PC-3 (cell line): Measurements from ENCODE around the gene CDH6. TPM values are rescaled to one million over a fixed set of nuclear protein-coding genes. Genes with fewer than 3 reads are reported as not detected.

Experiments
- ATAC-seq: fragments of 200-7000 bp; cut with Tn5 transposase; 2 replicates; pipeline ENCODE4 v1.9.1; 2020; ENCODE audit warnings: mild to moderate bottlenecking, moderate library complexity
- BruUV-seq: library from RNA; stranded (reverse); fragments of 400-500 nt; replicated peaks from 2 replicates; lab custom pipeline; 2021; lab: Mats Ljungman, UMichigan
- CTCF ChIA-PET: fragments of 300-600 bp; sonication (Branson Sonifier 250); formaldehyde crosslinking; loops from one replicate; lab custom pipeline; 2022; ENCODE audit warnings: antibody characterized with exemption; lab: Charles Lee
- POLR2A ChIA-PET: fragments of 300-600 bp; sonication (Branson Sonifier 250); formaldehyde crosslinking; loops from one replicate; lab custom pipeline; 2022; ENCODE audit warnings: antibody characterized with exemption; ENCODE audit not compliant: unreplicated experiment; lab: Charles Lee
- DNase-seq: peaks from one replicate; pipeline ENCODE4 v3.0.0-alpha.2; 2015
- H2AFZ ChIP-seq: fragments of 300-600 bp; sonication (generic); 2 replicates; pipeline ENCODE4 v1.6.0; 2016; ENCODE audit warnings: antibody characterized with exemption, low read length
- H3F3A ChIP-seq: fragments of 300-600 bp; sonication (generic); one replicate; pipeline ENCODE4 v1.6.0; 2017; ENCODE audit warnings: antibody characterized with exemption, low read length, control low read depth, mild to moderate bottlenecking; ENCODE audit not compliant: unreplicated experiment
- H3K27ac ChIP-seq: fragments of 300-600 bp; sonication (generic); 2 replicates; pipeline ENCODE4 v1.5.1; 2016; ENCODE audit warnings: mild to moderate bottlenecking, low read length
- H3K27me3 ChIP-seq: fragments of 300-600 bp; sonication (generic); 2 replicates; pipeline ENCODE4 v1.6.1; 2016; ENCODE audit warnings: low read length, mixed read lengths
- H3K36me3 ChIP-seq: fragments of 300-600 bp; sonication (generic); 2 replicates; pipeline ENCODE4 v1.6.1; 2016; ENCODE audit warnings: low read depth, mixed run types, low read length, mixed read lengths
- H3K4me1 ChIP-seq: fragments of 300-600 bp; sonication (generic); 2 replicates; pipeline ENCODE4 v1.5.1; 2016; ENCODE audit warnings: low read length; ENCODE audit not compliant: insufficient read depth
- H3K4me2 ChIP-seq: fragments of 300-600 bp; sonication (generic); 2 replicates; pipeline ENCODE4 v1.6.0; 2016; ENCODE audit warnings: low read length
- H3K4me3 ChIP-seq: fragments of 300-600 bp; sonication (generic); 2 replicates; pipeline ENCODE4 v1.5.1; 2016; ENCODE audit warnings: mild to moderate bottlenecking, low read length, mixed read lengths
- H3K79me2 ChIP-seq: fragments of 300-600 bp; sonication (generic); 2 replicates; pipeline ENCODE4 v1.6.1; 2017; ENCODE audit warnings: low read length, mixed read lengths
- H3K9ac ChIP-seq: fragments of 300-600 bp; sonication (generic); 2 replicates; pipeline ENCODE4 v1.6.0; 2016; ENCODE audit warnings: mild to moderate bottlenecking, low read length
- H3K9me2 ChIP-seq: fragments of 300-600 bp; sonication (generic); replicated peaks from 2 replicates; pipeline ENCODE4 v1.6.1; 2016; ENCODE audit warnings: mixed run types, low read length, mixed read lengths
- H3K9me3 ChIP-seq: fragments of 300-600 bp; sonication (generic); 2 replicates; pipeline ENCODE4 v1.6.1; 2016; ENCODE audit warnings: low read length, mixed read lengths
- H4K20me1 ChIP-seq: fragments of 300-600 bp; sonication (generic); 2 replicates; pipeline ENCODE4 v1.6.1; 2016; ENCODE audit warnings: low read length, mixed read lengths
- CTCF ChIP-seq: fragments of 300-600 bp; sonication (generic); conservative IDR thresholded peaks from 2 replicates; pipeline ENCODE4 v1.5.1; 2017; ENCODE audit warnings: antibody characterized with exemption, low read depth, mild to moderate bottlenecking, low read length
- EZH2 ChIP-seq: fragments of 300-600 bp; sonication (generic); IDR thresholded peaks from one replicate; pipeline ENCODE4 v1.6.1; 2017; ENCODE audit warnings: antibody characterized with exemption, mild to moderate bottlenecking, low read length; ENCODE audit not compliant: unreplicated experiment
- EZH2phosphoT487 ChIP-seq: fragments of 300-600 bp; sonication (generic); IDR thresholded peaks from 2 replicates; pipeline ENCODE4 v1.6.1; 2018; ENCODE audit warnings: mild to moderate bottlenecking, antibody characterized with exemption, low read length, borderline replicate concordance
- intact Hi-C: fragments of 100-400 bp; cut with micrococcal nuclease; formaldehyde crosslinking; loops from 2 replicates; pipeline ENCODE4 v1.9.0; 2023
- total RNA-seq: library from RNA; depleted of rRNA; stranded (reverse); fragments of >200 nt; gene quantifications from 2 replicates; pipeline ENCODE4 v1.2.3, GENCODE V29; 2014

The CDH6 gene
- total RNA-seq, 1 experiment from 2014 or later: 1.9 TPM

DNA sequence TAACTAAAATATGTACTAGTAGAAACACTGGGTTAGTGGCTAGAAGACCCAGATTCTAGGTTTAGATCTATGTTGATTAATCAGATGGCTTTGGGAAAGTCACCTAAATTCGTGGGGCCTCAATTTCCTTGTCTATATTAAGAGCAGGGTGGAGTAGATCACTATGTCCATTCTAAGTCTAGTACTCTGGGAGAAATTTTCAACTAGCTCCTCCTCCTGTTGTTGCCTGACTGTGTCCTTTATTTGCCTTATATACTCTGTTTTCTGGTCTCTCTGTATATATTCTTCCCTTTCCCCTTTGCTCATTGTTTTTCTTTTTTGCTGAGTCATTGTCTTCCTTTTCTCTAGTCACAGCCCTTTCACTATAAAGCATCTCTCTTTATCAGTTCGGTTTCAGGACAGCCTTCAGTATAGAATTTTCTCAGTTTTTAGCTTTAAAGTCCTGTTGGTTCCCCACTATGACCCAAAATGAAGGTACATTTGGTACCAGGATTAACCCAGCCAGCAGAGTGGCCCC lies 44.5 kb upstream of the CDH6 start:
- Histone ChIP-seq H3K27me3 (peaks cover 10% of the 10 kb centered on the region; the same call in 1 of the 2 replicates), H3K9ac (no peak overlapping the region), H3K4me3 (no peak overlapping the region), H3K36me3 (no peaks in the 10 kb centered on the region), H3K4me2 (no peak overlapping the region), H3K4me1 (0 out of 2 replicates have a peak, but pooled peaks cover 4% of the 10 kb centered on the region), H3K9me3 (no peaks in the 10 kb centered on the region), H4K20me1 (no peaks in the 10 kb centered on the region), H3K9me2 (no peaks in the 10 kb centered on the region), H3F3A (no peaks in the 10 kb centered on the region), H2AFZ (peak overlapping the region; percentile 23; the same call in 1 of the 2 replicates), H3K27ac (no peak overlapping the region), H3K79me2 (no peaks in the 10 kb centered on the region)
- no peak for DNase-seq
- ChIA-PET POLR2A (no interaction called here), CTCF (no interaction called here)
- ATAC-seq: no peak
- BruUV-seq: no TSS peak
- intact Hi-C loops: no loop called here
- no peak for TF ChIP-seq EZH2phosphoT487
- no peak for TF ChIP-seq EZH2
- TF ChIP-seq CTCF: no peak

- no peaks in the 10 kb centered on the region for H3K79me2 ChIP-seq
- H3K27ac ChIP-seq: no peak overlapping the region
- CTCF ChIA-PET: no interaction called here
- POLR2A ChIA-PET: no interaction called here
- H3K27me3 ChIP-seq: peaks cover 37% of the 10 kb centered on the region
- intact Hi-C loops: no loop called here
- no peaks in the 10 kb centered on the region for H3K36me3 ChIP-seq
- TF ChIP-seq EZH2phosphoT487 (no peak), EZH2 (no peak), CTCF (no peak)
- H3F3A ChIP-seq: no peaks in the 10 kb centered on the region
- no peak for ATAC-seq
- no peak overlapping the region for H3K4me3 ChIP-seq
- H3K9ac ChIP-seq: no peak overlapping the region
- H3K4me1 ChIP-seq: 0 out of 2 replicates have a peak, but pooled peaks cover 4% of the 10 kb centered on the region
- no peak overlapping the region for H3K4me2 ChIP-seq
- DNase-seq: no peak
- H4K20me1 ChIP-seq: no peaks in the 10 kb centered on the region
- no peaks in the 10 kb centered on the region for H3K9me3 ChIP-seq
- H3K9me2 ChIP-seq: no peaks in the 10 kb centered on the region
- no TSS peak for BruUV-seq
- H2AFZ ChIP-seq: no peak overlapping the region
Measured at GRCh38 chr5:31153521-31153920, 40.0 kb upstream of the CDH6 start.

- no peaks in the 10 kb centered on the region for H3K9me2 ChIP-seq
- H3F3A ChIP-seq: no peaks in the 10 kb centered on the region
- no peak for DNase-seq
- intact Hi-C loops: no loop called here
- H3K4me2 ChIP-seq: no peak overlapping the region
- no peaks in the 10 kb centered on the region for H3K9me3 ChIP-seq
- H3K4me3 ChIP-seq: no peak overlapping the region
- H3K27ac ChIP-seq: no peak overlapping the region
- no peaks in the 10 kb centered on the region for H3K79me2 ChIP-seq
- peaks cover 37% of the 10 kb centered on the region for H3K27me3 ChIP-seq
- ChIA-PET POLR2A (no interaction called here), CTCF (no interaction called here)
- TF ChIP-seq EZH2phosphoT487 (no peak), EZH2 (no peak), CTCF (no peak)
- no peaks in the 10 kb centered on the region for H4K20me1 ChIP-seq
- no peak overlapping the region for H3K9ac ChIP-seq
- no TSS peak for BruUV-seq
- H2AFZ ChIP-seq: no peak overlapping the region
- no peaks in the 10 kb centered on the region for H3K4me1 ChIP-seq
- no peak for ATAC-seq
- H3K36me3 ChIP-seq: no peaks in the 10 kb centered on the region
Measured at GRCh38 chr5:31156631-31157160, 36.8 kb upstream of the CDH6 start.
